MM.1S (cell line): ENCODE results near the gene TBL1X.

ENCODE experiments used
- DNase-seq: peaks from one replicate; pipeline ENCODE4 v3.0.0-alpha.2; 2015
- H2AFZ ChIP-seq: fragments of 300-600 bp; sonication (generic); 2 replicates; pipeline ENCODE4 v1.6.0; 2016; ENCODE audit warnings: antibody characterized with exemption, low read length
- H3F3A ChIP-seq: fragments of 300-600 bp; sonication (generic); 2 replicates; pipeline ENCODE4 v1.6.1; 2016; ENCODE audit warnings: mild to moderate bottlenecking, antibody characterized with exemption, low read length, moderate library complexity, mixed read lengths; ENCODE audit not compliant: insufficient read depth
- H3K27ac ChIP-seq: fragments of 300-600 bp; sonication (generic); 2 replicates; pipeline ENCODE4 v1.5.1; 2016; ENCODE audit warnings: mild to moderate bottlenecking, low read length
- H3K27me3 ChIP-seq: fragments of 300-600 bp; sonication (generic); replicated peaks from 2 replicates; pipeline ENCODE4 v1.6.0; 2016; ENCODE audit warnings: low read length; ENCODE audit not compliant: insufficient read depth
- H3K36me3 ChIP-seq: fragments of 300-600 bp; sonication (generic); replicated peaks from 2 replicates; pipeline ENCODE4 v1.6.1; 2016; ENCODE audit warnings: mild to moderate bottlenecking, low read length, mixed read lengths; ENCODE audit not compliant: insufficient read depth
- H3K4me1 ChIP-seq: fragments of 300-600 bp; sonication (generic); 2 replicates; pipeline ENCODE4 v1.6.1; 2016; ENCODE audit warnings: low read length, mixed read lengths
- H3K4me2 ChIP-seq: fragments of 300-600 bp; sonication (generic); 2 replicates; pipeline ENCODE4 v1.6.0; 2016; ENCODE audit warnings: low read depth, low read length
- H3K4me3 ChIP-seq: fragments of 300-600 bp; sonication (generic); 2 replicates; pipeline ENCODE4 v1.5.1; 2016; ENCODE audit warnings: low read length, mixed read lengths
- H3K79me2 ChIP-seq: fragments of 300-600 bp; sonication (generic); 2 replicates; pipeline ENCODE4 v1.6.1; 2016; ENCODE audit warnings: mixed run types, low read length, mixed read lengths
- H3K9ac ChIP-seq: fragments of 300-600 bp; sonication (generic); 2 replicates; pipeline ENCODE4 v1.6.1; 2016; ENCODE audit warnings: low read length, mixed read lengths
- H3K9me2 ChIP-seq: fragments of 300-600 bp; sonication (generic); replicated peaks from 2 replicates; pipeline ENCODE4 v1.6.1; 2016; ENCODE audit warnings: mild to moderate bottlenecking, low read length, mixed read lengths; ENCODE audit not compliant: insufficient read depth
- H3K9me3 ChIP-seq: fragments of 300-600 bp; sonication (generic); replicated peaks from 2 replicates; pipeline ENCODE4 v1.6.1; 2016; ENCODE audit warnings: mild to moderate bottlenecking, low read length, mixed read lengths; ENCODE audit not compliant: insufficient read depth
- H4K20me1 ChIP-seq: fragments of 300-600 bp; sonication (generic); 2 replicates; pipeline ENCODE4 v1.6.1; 2016; ENCODE audit warnings: mild to moderate bottlenecking, low read length, moderate library complexity, mixed read lengths; ENCODE audit not compliant: insufficient read depth
- CTCF ChIP-seq: fragments of 300-600 bp; sonication (generic); IDR thresholded peaks from 2 replicates; pipeline ENCODE4 v1.5.1; 2016; ENCODE audit warnings: antibody characterized with exemption, low read length, mixed read lengths
- EZH2 ChIP-seq: fragments of 300-600 bp; sonication (generic); optimal IDR thresholded peaks from 2 replicates; pipeline ENCODE3; 2017; ENCODE audit warnings: low read depth, mild to moderate bottlenecking, antibody characterized with exemption, low read length, mixed read lengths
- EZH2phosphoT487 ChIP-seq: fragments of 300-600 bp; sonication (generic); IDR thresholded peaks from 2 replicates; pipeline ENCODE4 v1.6.1; 2018; ENCODE audit warnings: antibody characterized with exemption, low read length

TBL1X gene

GRCh38 chrX:9609499-9609898, 144.6 kb downstream of the TBL1X start:
- Histone ChIP-seq H3K4me3 (no peak overlapping the region), H3K9me3 (no peaks in the 10 kb centered on the region), H4K20me1 (no peaks in the 10 kb centered on the region), H3K4me1 (no peaks in the 10 kb centered on the region), H3K4me2 (no peak overlapping the region), H3K79me2 (peaks cover 57% of the 10 kb centered on the region), H3K27me3 (no peaks in the 10 kb centered on the region), H3K36me3 (no peaks in the 10 kb centered on the region), H2AFZ (no peak overlapping the region), H3K9me2 (no peaks in the 10 kb centered on the region), H3K9ac (no peak overlapping the region), H3F3A (no peaks in the 10 kb centered on the region), H3K27ac (no peak overlapping the region)
- TF ChIP-seq CTCF (no peak), EZH2phosphoT487 (no peak), EZH2 (no peak)
- no peak for DNase-seq

GRCh38 chrX:9609987-9610386, 145.1 kb downstream of the TBL1X start:
- Histone ChIP-seq H3K4me1 (no peaks in the 10 kb centered on the region), H2AFZ (no peak overlapping the region), H3K36me3 (no peaks in the 10 kb centered on the region), H3K4me3 (no peak overlapping the region), H3K79me2 (peaks cover 53% of the 10 kb centered on the region), H3K27me3 (no peaks in the 10 kb centered on the region), H3K9ac (no peak overlapping the region), H3K9me3 (no peaks in the 10 kb centered on the region), H3F3A (no peaks in the 10 kb centered on the region), H4K20me1 (no peaks in the 10 kb centered on the region), H3K27ac (no peak overlapping the region), H3K4me2 (no peak overlapping the region), H3K9me2 (no peaks in the 10 kb centered on the region)
- no peak for DNase-seq
- TF ChIP-seq EZH2 (no peak), EZH2phosphoT487 (no peak), CTCF (no peak)

GRCh38 chrX:9610771-9611392, 146.0 kb downstream of the TBL1X start:
- H3F3A ChIP-seq: no peaks in the 10 kb centered on the region
- no peak overlapping the region for H3K27ac ChIP-seq
- H3K9me2 ChIP-seq: no peaks in the 10 kb centered on the region
- H3K27me3 ChIP-seq: no peaks in the 10 kb centered on the region
- H3K9ac ChIP-seq: no peak overlapping the region
- no peaks in the 10 kb centered on the region for H3K36me3 ChIP-seq
- no peaks in the 10 kb centered on the region for H3K9me3 ChIP-seq
- H4K20me1 ChIP-seq: no peaks in the 10 kb centered on the region
- no peak overlapping the region for H2AFZ ChIP-seq
- peaks cover 53% of the 10 kb centered on the region for H3K79me2 ChIP-seq
- H3K4me2 ChIP-seq: no peak overlapping the region
- no peak for DNase-seq
- no peaks in the 10 kb centered on the region for H3K4me1 ChIP-seq
- no peak overlapping the region for H3K4me3 ChIP-seq
- TF ChIP-seq EZH2 (no peak), EZH2phosphoT487 (no peak), CTCF (no peak)
